Common myeloid progenitor, CD34-positive (primary cell): Measurements from ENCODE around the gene ADARB2.

Experiments used
- CTCF ChIA-PET: fragments of 350-600 bp; sonication (Branson Sonifier 250); formaldehyde crosslinking; loops from one replicate; lab custom pipeline; 2021; ENCODE audit warnings: antibody characterized with exemption; lab: Charles Lee
- POLR2A ChIA-PET: fragments of 350-600 bp; sonication (Branson Sonifier 250); formaldehyde crosslinking; loops from one replicate; lab custom pipeline; 2021; ENCODE audit warnings: antibody characterized with exemption; lab: Charles Lee
- DNase-seq, 3 donors: peaks; one replicate each; pipeline versions ENCODE4 v3.0.0 to v3.0.0-alpha.2; 2013
- H3K27ac ChIP-seq, 2 experiments: 1 replicate in 1 of 2; 2 replicates in 1 of 2; pipeline ENCODE4 v1.7.0; 2013; ENCODE audit warnings: inconsistent platforms in 2 of 2, low read length in 2 of 2, mild to moderate bottlenecking in 2 of 2, low read depth in 1 of 2, moderate library complexity in 1 of 2; ENCODE audit not compliant: severe bottlenecking in 2 of 2, insufficient read depth in 1 of 2, poor library complexity in 1 of 2
- H3K27me3 ChIP-seq, 5 experiments: replicated peaks in 2 of 5; 1 replicate in 3 of 5; 2 replicates in 2 of 5; pipeline versions ENCODE4 v1.6.1 to v1.7.0; 2013; ENCODE audit warnings: low read length in 4 of 5, mild to moderate bottlenecking in 2 of 5, moderate library complexity in 2 of 5, inconsistent platforms in 1 of 5; ENCODE audit not compliant: insufficient read depth in 5 of 5, control insufficient read depth in 4 of 5
- H3K36me3 ChIP-seq, 4 experiments: 1 replicate in 2 of 4; 2 replicates in 2 of 4; pipeline versions ENCODE4 v1.6.1 to v1.7.0; 2013; ENCODE audit warnings: low read length in 3 of 4, control low read depth in 1 of 4, mild to moderate bottlenecking in 1 of 4; ENCODE audit not compliant: control insufficient read depth in 4 of 4, insufficient read depth in 4 of 4
- H3K4me1 ChIP-seq, 4 experiments: 1 replicate in 3 of 4; 2 replicates in 1 of 4; pipeline versions ENCODE4 v1.6.1 to v1.7.1; 2013; ENCODE audit warnings: low read length in 3 of 4, mild to moderate bottlenecking in 3 of 4, control low read depth in 1 of 4, inconsistent platforms in 1 of 4, moderate library complexity in 1 of 4; ENCODE audit not compliant: control insufficient read depth in 4 of 4, insufficient read depth in 4 of 4; ENCODE audit errors: control extremely low read depth in 1 of 4
- H3K4me3 ChIP-seq, 7 experiments: 1 replicate in 4 of 7; 2 replicates in 3 of 7; pipeline versions ENCODE4 v1.5.1 to v1.7.0; 2013; ENCODE audit warnings: mild to moderate bottlenecking in 7 of 7, low read length in 6 of 7, moderate library complexity in 6 of 7, inconsistent platforms in 2 of 7, low read depth in 2 of 7, control low read depth in 1 of 7; ENCODE audit not compliant: insufficient read depth in 4 of 7, control insufficient read depth in 1 of 7; ENCODE audit errors: extremely low read depth in 1 of 7
- H3K9me3 ChIP-seq, 5 experiments: 1 replicate in 4 of 5; 2 replicates in 1 of 5; pipeline versions ENCODE4 v1.6.1 to v1.7.1; 2013; ENCODE audit warnings: low read length in 4 of 5, mild to moderate bottlenecking in 2 of 5, inconsistent platforms in 1 of 5, low read depth in 1 of 5, moderate library complexity in 1 of 5; ENCODE audit not compliant: control insufficient read depth in 4 of 5, insufficient read depth in 2 of 5; ENCODE audit errors: control extremely low read depth in 1 of 5
- WGBS: methylation state at CpG from one replicate; pipeline ENCODE4 v1.1.5; 2013; ENCODE audit not compliant: insufficient coverage; 5-methylcytosine and 5-hydroxymethylcytosine counted together

ADARB2 gene

DNA sequence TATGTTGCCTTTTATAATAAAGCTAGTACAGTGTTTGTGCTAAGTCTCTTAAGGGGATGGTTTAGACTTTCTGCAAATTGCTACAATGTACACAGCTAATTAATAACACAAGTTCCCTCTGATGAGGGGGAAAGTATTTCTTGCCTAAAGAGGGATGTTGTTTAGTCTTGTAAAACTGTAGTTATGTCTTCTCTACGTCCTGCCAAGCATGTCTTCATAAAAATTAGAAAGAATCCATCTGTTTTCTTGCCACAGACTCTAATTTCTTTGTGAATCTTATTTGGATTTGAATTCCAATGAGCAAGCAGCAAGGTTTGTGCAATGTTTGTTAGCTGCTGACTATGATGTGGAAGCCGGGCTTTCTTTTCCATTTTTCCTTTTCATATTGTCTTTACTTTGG is 28.2 kb downstream of the ADARB2 start:
- ChIA-PET POLR2A (no interaction called here), CTCF (interaction anchor here (1.1 kb wide), 1 partner anchor 13 kb away, joined by 3 read pairs; no protein-coding TSS in a partner anchor)
- Histone ChIP-seq H3K27ac (no peak overlapping the region), H3K9me3 (peaks cover 0 to 12% (median 6%) of the 10 kb centered on the region in 5 experiments), H3K27me3 (peaks cover 8 to 63% (median 12%) of the 10 kb centered on the region in 5 experiments), H3K4me3 (no peak overlapping the region), H3K4me1 (peaks cover 0 to 6% (median 2%) of the 10 kb centered on the region in 4 experiments), H3K36me3 (no peaks in the 10 kb centered on the region)
- WGBS, result 40% methylated on average over 1 of the region's 2 CpGs
- no peak for DNase-seq

DNA sequence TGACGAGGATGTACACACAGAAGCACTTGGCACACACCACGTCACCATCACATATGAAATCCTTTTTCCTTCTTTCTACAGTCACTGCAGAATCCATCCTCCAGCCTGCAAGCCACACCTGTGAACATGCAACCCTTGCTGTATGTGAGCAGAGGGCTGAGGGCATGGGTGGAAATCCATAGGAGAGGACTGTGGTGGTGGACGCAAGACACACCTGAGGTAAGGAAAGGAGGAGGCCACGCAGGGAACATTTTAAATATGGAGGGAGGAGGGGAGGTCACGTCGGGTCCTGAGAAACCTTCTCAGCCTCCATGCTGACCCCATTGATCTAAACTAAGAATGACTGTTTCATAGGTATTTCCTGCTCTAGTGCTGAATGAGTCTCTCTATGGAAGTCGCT is 28.6 kb downstream of the ADARB2 start:
- H3K9me3 ChIP-seq, result peaks cover 1 to 15% (median 9%) of the 10 kb centered on the region in 5 experiments
- peaks cover 0 to 6% (median 2%) of the 10 kb centered on the region in 4 experiments for H3K4me1 ChIP-seq
- ChIA-PET POLR2A (no interaction called here), CTCF (interaction anchor here (1.1 kb wide), 1 partner anchor 13 kb away, joined by 3 read pairs; no protein-coding TSS in a partner anchor)
- H3K27ac ChIP-seq, result no peak overlapping the region
- no peak overlapping the region for H3K4me3 ChIP-seq
- H3K36me3 ChIP-seq, result no peaks in the 10 kb centered on the region
- DNase-seq, result no peak
- H3K27me3 ChIP-seq, result peaks cover 6 to 61% (median 12%) of the 10 kb centered on the region in 5 experiments
- WGBS, result 100% methylated on average over 4 of the region's 7 CpGs

DNA sequence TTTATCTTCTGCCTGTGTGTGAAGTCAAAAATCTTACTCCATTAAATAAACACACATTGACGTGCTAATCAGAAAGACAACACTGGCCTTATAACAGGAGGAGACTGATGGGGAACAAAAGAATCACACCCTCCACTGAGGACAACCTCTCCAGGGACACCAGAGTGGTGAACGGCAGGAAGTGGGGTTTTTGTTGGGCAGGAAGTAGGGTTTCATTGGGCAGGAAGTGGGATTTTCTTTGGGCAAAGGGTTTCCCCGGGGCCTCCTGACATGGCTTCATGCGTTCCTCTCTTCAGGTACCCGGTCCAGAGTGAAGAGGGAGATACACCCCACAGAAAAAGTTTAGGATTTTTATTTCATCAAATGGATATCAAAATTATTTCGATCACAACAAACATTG is 30.6 kb downstream of the ADARB2 start:
- DNase-seq, result peak; percentile 11 to 31 (median 27)
- H3K4me3 ChIP-seq, result no peak overlapping the region
- peaks cover 0 to 6% (median 2%) of the 10 kb centered on the region in 4 experiments for H3K4me1 ChIP-seq
- H3K27ac ChIP-seq, result no peak overlapping the region
- ChIA-PET CTCF (no interaction called here), POLR2A (no interaction called here)
- H3K27me3 ChIP-seq, result peaks cover 5 to 62% (median 6%) of the 10 kb centered on the region in 5 experiments
- no CpG with 5 or more reads among the region's 6 CpGs for WGBS
- no peaks in the 10 kb centered on the region for H3K36me3 ChIP-seq
- H3K9me3 ChIP-seq, result peaks cover 1 to 23% (median 12%) of the 10 kb centered on the region in 5 experiments

DNA sequence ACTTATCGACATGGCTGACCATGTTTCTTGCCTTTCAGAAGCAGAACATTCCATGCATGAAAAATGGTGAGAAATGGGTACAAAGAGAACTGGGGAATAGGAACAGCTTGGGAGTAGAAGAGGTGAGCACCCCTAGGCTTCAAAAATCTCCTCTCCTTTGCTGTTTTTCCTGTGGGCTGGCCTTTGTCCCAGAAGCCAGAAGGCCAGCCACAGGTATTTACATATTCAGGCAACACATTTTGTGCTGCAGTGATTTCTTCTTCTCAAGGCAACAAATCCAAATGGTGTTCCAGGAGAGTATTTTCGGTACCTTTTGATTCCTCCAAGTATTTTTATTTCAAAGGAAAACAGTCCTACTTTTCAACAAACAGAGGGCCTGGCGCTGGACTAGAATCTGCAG is 31.1 kb downstream of the ADARB2 start:
- peaks cover 1 to 23% (median 13%) of the 10 kb centered on the region in 5 experiments for H3K9me3 ChIP-seq
- peaks cover 0 to 6% (median 2%) of the 10 kb centered on the region in 4 experiments for H3K4me1 ChIP-seq
- DNase-seq, result no peak
- no peaks in the 10 kb centered on the region for H3K36me3 ChIP-seq
- ChIA-PET CTCF (no interaction called here), POLR2A (no interaction called here)
- 86% methylated on average over 2 of the region's 3 CpGs for WGBS
- no peak overlapping the region for H3K4me3 ChIP-seq
- H3K27me3 ChIP-seq, result peaks cover 5 to 61% (median 6%) of the 10 kb centered on the region in 5 experiments
- no peak overlapping the region for H3K27ac ChIP-seq

GRCh38 chr10:1698185-1698584 is 39.1 kb downstream of the ADARB2 start:
- no peak overlapping the region for H3K4me3 ChIP-seq
- H3K4me1 ChIP-seq, result no peaks in the 10 kb centered on the region
- ChIA-PET POLR2A (no interaction called here), CTCF (no interaction called here)
- WGBS, result 93% methylated on average over 3 of the region's 8 CpGs
- no peak for DNase-seq
- H3K27me3 ChIP-seq, result peaks cover 0 to 11% (median 2%) of the 10 kb centered on the region in 5 experiments
- H3K36me3 ChIP-seq, result no peaks in the 10 kb centered on the region
- peaks cover 0 to 9% (median 4%) of the 10 kb centered on the region in 5 experiments for H3K9me3 ChIP-seq
- H3K27ac ChIP-seq, result no peak overlapping the region

- Histone ChIP-seq H3K36me3 (no peaks in the 10 kb centered on the region), H3K27ac (no peak overlapping the region), H3K4me3 (no peak overlapping the region), H3K9me3 (peaks cover 0 to 4% (median 0%) of the 10 kb centered on the region in 5 experiments), H3K27me3 (peaks cover 0 to 12% (median 3%) of the 10 kb centered on the region in 5 experiments), H3K4me1 (no peaks in the 10 kb centered on the region)
- POLR2A ChIA-PET, result no interaction called here
- CTCF ChIA-PET, result no interaction called here
- no peak for DNase-seq
- 92% methylated on average over 2 of the region's 6 CpGs for WGBS
Measured at GRCh38 chr10:1696106-1696505, 41.2 kb downstream of the ADARB2 start.

DNA sequence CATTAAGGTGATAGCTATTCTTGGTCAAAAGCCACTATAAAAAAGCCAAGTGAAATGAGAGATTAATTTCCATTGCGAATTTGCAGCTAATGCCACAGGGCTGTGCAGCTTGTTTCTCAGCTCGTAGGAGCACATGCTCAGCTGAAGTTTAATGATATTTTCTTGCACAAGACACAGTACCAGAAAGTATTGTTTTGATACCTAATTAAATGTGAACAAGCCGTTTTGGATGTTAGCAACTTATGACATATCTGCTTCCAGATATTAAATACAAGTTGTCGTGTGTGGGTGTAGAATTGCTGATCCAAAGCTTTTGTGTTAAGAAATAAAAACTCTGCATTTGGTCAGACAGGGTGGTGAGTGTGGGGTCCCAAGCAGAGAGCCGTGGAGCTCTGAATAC is 47.2 kb downstream of the ADARB2 start:
- no peak overlapping the region for H3K27ac ChIP-seq
- no peaks in the 10 kb centered on the region for H3K36me3 ChIP-seq
- H3K27me3 ChIP-seq, result peaks cover 0 to 20% (median 2%) of the 10 kb centered on the region in 5 experiments
- H3K4me1 ChIP-seq, result no peaks in the 10 kb centered on the region
- POLR2A ChIA-PET, result no interaction called here
- peaks cover 0 to 2% (median 0%) of the 10 kb centered on the region in 5 experiments for H3K9me3 ChIP-seq
- no peak for DNase-seq
- 100% methylated on average over 1 of the region's 5 CpGs for WGBS
- CTCF ChIA-PET, result no interaction called here
- no peak overlapping the region for H3K4me3 ChIP-seq
